DOHH2 (cell line): ENCODE measurements around the gene METTL18.
A peak's percentile ranks its signal among the peaks of the same experiment; 100 is the strongest.

ENCODE experiments used
- H3F3A ChIP-seq: fragments of 200-600 bp; sonication (generic), shearing (Covaris generic); 2 replicates; pipeline ENCODE4 v1.6.0; 2016; ENCODE audit warnings: antibody characterized with exemption, mild to moderate bottlenecking; ENCODE audit not compliant: control insufficient read depth, insufficient read depth
- H3K27ac ChIP-seq: fragments of 200-600 bp; sonication (generic); 2 replicates; pipeline ENCODE4 v1.5.1; 2014; ENCODE audit warnings: low read depth, mild to moderate bottlenecking, low read length, moderate library complexity
- H3K27me3 ChIP-seq: fragments of 200-600 bp; sonication (generic); 2 replicates; pipeline ENCODE4 v1.6.1; 2014; ENCODE audit warnings: mild to moderate bottlenecking, low read length, mixed read lengths; ENCODE audit not compliant: control insufficient read depth
- H3K36me3 ChIP-seq: fragments of 200-600 bp; sonication (generic); 2 replicates; pipeline ENCODE4 v1.6.1; 2014; ENCODE audit warnings: mild to moderate bottlenecking, low read length, moderate library complexity, mixed read lengths; ENCODE audit not compliant: control insufficient read depth
- H3K4me1 ChIP-seq: fragments of 200-600 bp; sonication (generic); 2 replicates; pipeline ENCODE4 v1.6.1; 2014; ENCODE audit warnings: mild to moderate bottlenecking, low read length, mixed read lengths; ENCODE audit not compliant: control insufficient read depth
- H3K4me2 ChIP-seq: fragments of 200-600 bp; sonication (generic); 2 replicates; pipeline ENCODE4 v1.6.0; 2014; ENCODE audit warnings: mild to moderate bottlenecking, low read length, moderate library complexity
- H3K4me3 ChIP-seq: fragments of 200-600 bp; sonication (generic); 2 replicates; pipeline ENCODE4 v1.5.1; 2014; ENCODE audit warnings: mild to moderate bottlenecking, low read length, mixed read lengths
- H3K79me2 ChIP-seq: fragments of 200-600 bp; sonication (generic); 2 replicates; pipeline ENCODE4 v1.6.1; 2014; ENCODE audit warnings: mild to moderate bottlenecking, low read length, mixed read lengths; ENCODE audit not compliant: control insufficient read depth
- H3K9me2 ChIP-seq: fragments of 200-600 bp; sonication (generic); replicated peaks from 2 replicates; pipeline ENCODE4 v1.6.1; 2014; ENCODE audit warnings: mild to moderate bottlenecking, low read length, mixed read lengths; ENCODE audit not compliant: control insufficient read depth
- H3K9me3 ChIP-seq: fragments of 200-600 bp; sonication (generic); 2 replicates; pipeline ENCODE4 v1.6.1; 2014; ENCODE audit warnings: antibody characterized with exemption, low read length, mixed read lengths; ENCODE audit not compliant: control insufficient read depth, insufficient read depth
- H4K20me1 ChIP-seq: fragments of 200-600 bp; sonication (generic); 2 replicates; pipeline ENCODE4 v1.6.0; 2014; ENCODE audit warnings: low read depth, mild to moderate bottlenecking, antibody characterized with exemption, low read length, moderate library complexity; ENCODE audit not compliant: control insufficient read depth, insufficient read depth
- EZH2phosphoT487 ChIP-seq: fragments of 200-600 bp; sonication (generic); IDR thresholded peaks from 2 replicates; pipeline ENCODE4 v1.6.1; 2017; ENCODE audit warnings: borderline replicate concordance, mild to moderate bottlenecking, antibody characterized with exemption, low read length, moderate library complexity, mixed read lengths
- TF ChIP-seq, protein P1 (sequence below): fragments of 200-600 bp; sonication (generic); IDR thresholded peaks from one replicate; pipeline ENCODE4 v1.5.1; 2014; ENCODE audit warnings: antibody characterized with exemption, mild to moderate bottlenecking, low read depth, low read length; ENCODE audit not compliant: poor library complexity, severe bottlenecking

METTL18 gene

DNA sequence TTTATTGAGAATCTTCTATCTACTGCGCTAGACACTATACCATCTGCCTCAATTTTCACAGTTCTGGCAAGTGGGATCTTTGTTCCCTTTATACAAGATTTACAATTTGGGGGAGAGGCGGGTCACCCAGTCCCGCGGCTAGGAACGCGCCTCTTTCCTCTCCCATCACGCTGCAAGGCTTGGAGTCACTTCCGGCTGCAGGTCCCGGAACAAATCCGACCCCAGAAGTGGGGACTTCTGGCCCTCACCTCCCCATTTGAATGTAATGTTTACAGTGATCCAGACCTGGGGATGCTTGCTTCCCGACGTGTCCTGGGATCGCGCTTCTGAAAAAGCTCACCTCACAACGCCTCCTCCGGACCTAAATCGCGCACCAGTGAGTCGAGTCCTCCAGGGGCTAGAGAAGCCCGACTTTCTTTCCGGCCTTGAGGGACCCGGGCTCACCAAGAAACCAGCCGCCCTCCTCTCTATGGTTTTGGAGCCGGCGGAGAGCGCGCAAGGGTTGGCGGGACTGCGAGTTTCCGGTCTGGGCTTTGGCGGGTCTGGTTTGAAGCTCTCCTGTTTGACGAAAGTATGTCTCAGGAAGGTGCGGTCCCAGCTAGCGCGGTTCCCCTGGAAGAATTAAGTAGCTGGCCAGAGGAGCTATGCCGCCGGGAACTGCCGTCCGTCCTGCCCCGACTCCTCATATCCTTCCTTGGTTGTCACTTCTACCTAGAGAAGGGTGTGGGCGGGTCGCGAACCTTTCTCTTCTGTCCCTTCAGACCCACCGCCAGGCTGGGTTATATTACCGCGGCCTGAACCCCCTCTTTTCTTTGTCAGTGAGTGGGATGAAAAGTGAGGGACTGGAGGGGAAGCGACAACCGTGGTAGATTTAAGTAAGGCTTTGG, at the start of gene METTL18:
METTL18 (minus strand) TSS at position 378 of the 887 bp plus-strand sequence. CDS start 1,212 bp downstream, outside the sequence.
- no peaks in the 10 kb centered on the region for H3K9me2 ChIP-seq
- H4K20me1 ChIP-seq: no peaks in the 10 kb centered on the region
- H3K36me3 ChIP-seq: peaks cover 72% of the 10 kb centered on the region
- no peaks in the 10 kb centered on the region for H3K27me3 ChIP-seq
- peak within 1 kb of the TSS; percentile 96 for H3K4me2 ChIP-seq
- peaks cover 49% of the 10 kb centered on the region for H3K4me1 ChIP-seq
- H3K27ac ChIP-seq: peak within 1 kb of the TSS; percentile 59
- no peaks in the 10 kb centered on the region for H3F3A ChIP-seq
- no peaks in the 10 kb centered on the region for H3K9me3 ChIP-seq
- TF ChIP-seq, protein P1, sequence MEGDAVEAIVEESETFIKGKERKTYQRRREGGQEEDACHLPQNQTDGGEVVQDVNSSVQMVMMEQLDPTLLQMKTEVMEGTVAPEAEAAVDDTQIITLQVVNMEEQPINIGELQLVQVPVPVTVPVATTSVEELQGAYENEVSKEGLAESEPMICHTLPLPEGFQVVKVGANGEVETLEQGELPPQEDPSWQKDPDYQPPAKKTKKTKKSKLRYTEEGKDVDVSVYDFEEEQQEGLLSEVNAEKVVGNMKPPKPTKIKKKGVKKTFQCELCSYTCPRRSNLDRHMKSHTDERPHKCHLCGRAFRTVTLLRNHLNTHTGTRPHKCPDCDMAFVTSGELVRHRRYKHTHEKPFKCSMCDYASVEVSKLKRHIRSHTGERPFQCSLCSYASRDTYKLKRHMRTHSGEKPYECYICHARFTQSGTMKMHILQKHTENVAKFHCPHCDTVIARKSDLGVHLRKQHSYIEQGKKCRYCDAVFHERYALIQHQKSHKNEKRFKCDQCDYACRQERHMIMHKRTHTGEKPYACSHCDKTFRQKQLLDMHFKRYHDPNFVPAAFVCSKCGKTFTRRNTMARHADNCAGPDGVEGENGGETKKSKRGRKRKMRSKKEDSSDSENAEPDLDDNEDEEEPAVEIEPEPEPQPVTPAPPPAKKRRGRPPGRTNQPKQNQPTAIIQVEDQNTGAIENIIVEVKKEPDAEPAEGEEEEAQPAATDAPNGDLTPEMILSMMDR: no peak
- TF ChIP-seq EZH2phosphoT487: no peak
- H3K79me2 ChIP-seq: peaks cover 81% of the 10 kb centered on the region
- peak within 1 kb of the TSS; percentile 95 for H3K4me3 ChIP-seq

DNA sequence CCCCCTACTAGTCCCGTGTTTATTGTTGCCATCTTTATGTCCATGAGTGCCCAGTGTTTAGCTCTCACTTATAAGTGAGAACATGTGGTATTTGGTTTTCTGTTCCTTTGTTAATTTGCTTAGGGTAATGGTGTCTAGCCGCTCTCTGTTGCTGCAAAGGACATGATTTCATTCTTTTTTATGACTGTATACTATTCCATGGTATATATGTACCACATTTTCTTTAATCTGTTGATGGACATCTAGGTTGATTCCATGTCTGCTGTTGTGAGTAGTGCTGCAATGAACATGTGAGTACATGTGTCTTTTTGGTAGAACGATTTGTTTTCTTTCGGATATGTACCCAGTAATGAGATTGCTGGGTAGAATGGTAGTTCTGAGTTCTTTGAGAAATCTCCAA, 44.2 kb upstream of the METTL18 start:
- Histone ChIP-seq H3K27me3 (no peaks in the 10 kb centered on the region), H3K36me3 (peaks cover 89% of the 10 kb centered on the region)
- no peak for TF ChIP-seq EZH2phosphoT487
- TF ChIP-seq, protein P1: no peak

DNA sequence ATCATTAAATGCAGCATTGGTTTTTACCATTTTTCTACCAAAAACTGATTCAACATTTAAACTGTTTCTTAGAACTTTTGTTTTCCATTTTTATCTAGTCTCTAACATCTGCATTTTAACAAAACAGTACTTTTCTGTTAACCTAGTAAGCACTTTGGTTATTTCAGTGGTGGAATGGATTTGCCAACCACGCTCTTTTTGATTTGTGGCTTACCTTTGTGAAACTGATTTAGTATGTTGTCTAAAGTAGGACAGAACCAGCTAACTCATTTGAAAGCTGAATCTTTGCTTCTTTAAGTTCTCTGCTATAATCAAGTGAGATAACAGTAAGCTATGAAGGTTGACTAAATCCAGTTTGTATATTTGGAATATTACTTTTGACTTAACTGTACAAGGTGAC, 41.5 kb upstream of the METTL18 start:
- H3K27me3 ChIP-seq: no peaks in the 10 kb centered on the region
- TF ChIP-seq EZH2phosphoT487: no peak
- TF ChIP-seq, protein P1: no peak
- H3K4me2 ChIP-seq: no peak overlapping the region
- peaks cover 8% of the 10 kb centered on the region; the same call in 1 of the 2 replicates for H3K4me1 ChIP-seq
- peaks cover 23% of the 10 kb centered on the region for H3K79me2 ChIP-seq
- no peaks in the 10 kb centered on the region for H4K20me1 ChIP-seq
- no peaks in the 10 kb centered on the region; the same call in 1 of the 2 replicates for H3K9me3 ChIP-seq
- no peak overlapping the region for H3K27ac ChIP-seq
- peaks cover 95% of the 10 kb centered on the region for H3K36me3 ChIP-seq
- H3K9me2 ChIP-seq: no peaks in the 10 kb centered on the region
- H3F3A ChIP-seq: peaks cover 6% of the 10 kb centered on the region; the same call in 1 of the 2 replicates
- H3K4me3 ChIP-seq: no peak overlapping the region

More for the DNA sequence above, 44.2 kb upstream of the METTL18 start:
- H3K4me3 ChIP-seq: no peak overlapping the region
- no peaks in the 10 kb centered on the region for H3K9me2 ChIP-seq
- H3K27ac ChIP-seq: no peak overlapping the region
- H3F3A ChIP-seq: peaks cover 6% of the 10 kb centered on the region; the same call in 1 of the 2 replicates
- H3K4me1 ChIP-seq: peaks cover 8% of the 10 kb centered on the region; the same call in 1 of the 2 replicates
- H3K79me2 ChIP-seq: peaks cover 24% of the 10 kb centered on the region
- no peaks in the 10 kb centered on the region; the same call in 1 of the 2 replicates for H3K9me3 ChIP-seq
- H3K4me2 ChIP-seq: no peak overlapping the region
- H4K20me1 ChIP-seq: no peaks in the 10 kb centered on the region
